ENCODE measurements around the gene TLCD3A.
A peak's percentile ranks its signal among the peaks of the same experiment; 100 is the strongest.
"Not testable (repeated sequence)": the region's sequence is repeated elsewhere in the genome, so short reads cannot be mapped to it uniquely, and the experiment has no call there.

TLCD3A gene

DNA sequence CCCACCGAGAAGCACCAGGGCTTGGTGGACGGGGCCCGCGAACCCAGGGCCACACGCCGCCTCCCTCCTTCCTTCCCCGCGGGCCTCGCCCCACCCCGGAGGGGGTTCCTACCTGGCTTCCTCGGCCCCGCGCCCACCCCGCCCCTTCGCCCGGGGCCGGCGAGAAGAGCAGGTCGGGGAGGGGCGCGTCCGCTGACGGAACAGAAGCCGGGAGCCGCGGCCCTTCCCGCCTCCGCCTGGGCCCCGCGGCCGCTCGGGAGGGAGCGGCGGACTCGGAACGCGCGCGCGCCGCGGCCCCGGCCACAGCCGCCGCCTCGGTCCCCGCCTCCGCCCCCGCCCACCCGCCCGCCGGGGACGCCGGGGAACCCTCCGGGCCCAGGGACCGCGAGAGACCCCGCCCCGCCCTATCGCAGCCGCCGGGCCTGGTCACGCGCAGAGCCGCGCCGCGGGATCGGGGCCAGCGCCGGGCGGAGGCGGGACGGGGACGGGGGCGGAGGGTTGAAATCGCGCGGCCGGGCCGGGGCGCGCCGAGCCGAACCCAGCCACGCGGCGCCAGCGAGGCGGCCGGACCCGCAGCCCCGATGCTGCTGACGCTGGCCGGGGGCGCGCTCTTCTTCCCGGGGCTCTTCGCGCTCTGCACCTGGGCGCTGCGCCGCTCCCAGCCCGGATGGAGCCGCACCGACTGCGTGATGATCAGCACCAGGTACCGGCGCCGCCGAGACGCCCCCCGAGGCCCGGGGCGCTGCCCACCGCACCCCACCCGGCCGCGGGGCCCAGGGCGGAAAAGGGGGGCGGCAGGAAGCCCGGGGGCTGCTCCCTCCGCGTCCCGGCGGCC, at the start of gene TLCD3A:
TSS of gene TLCD3A (plus strand) at position 530 of the 835 bp plus-strand sequence. CDS start at position 582, 52 bp downstream.
- DNase-seq (ENCODE audit: low spot score) = no peak

DNA sequence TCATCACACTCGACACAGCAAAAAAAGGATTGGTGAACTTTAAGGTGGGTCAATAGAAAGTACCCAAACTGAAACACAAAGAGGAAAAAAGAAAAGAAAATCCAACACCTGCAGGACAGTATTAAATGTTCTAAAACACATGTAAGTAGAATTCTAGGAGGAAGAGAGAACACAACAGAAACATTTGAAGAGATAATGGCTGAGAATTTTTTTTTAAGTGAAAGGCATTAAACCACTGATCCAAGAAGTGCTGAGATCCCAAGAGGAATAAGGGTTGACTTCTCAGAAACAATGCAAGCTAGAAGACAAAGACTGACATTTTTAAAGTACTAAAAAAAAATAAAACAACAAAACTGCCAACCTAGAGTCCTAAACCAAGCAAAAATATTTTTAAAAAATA, 49.4 kb upstream of the TLCD3A start:
- no peak for DNase-seq (ENCODE audit: low spot score)

DNA sequence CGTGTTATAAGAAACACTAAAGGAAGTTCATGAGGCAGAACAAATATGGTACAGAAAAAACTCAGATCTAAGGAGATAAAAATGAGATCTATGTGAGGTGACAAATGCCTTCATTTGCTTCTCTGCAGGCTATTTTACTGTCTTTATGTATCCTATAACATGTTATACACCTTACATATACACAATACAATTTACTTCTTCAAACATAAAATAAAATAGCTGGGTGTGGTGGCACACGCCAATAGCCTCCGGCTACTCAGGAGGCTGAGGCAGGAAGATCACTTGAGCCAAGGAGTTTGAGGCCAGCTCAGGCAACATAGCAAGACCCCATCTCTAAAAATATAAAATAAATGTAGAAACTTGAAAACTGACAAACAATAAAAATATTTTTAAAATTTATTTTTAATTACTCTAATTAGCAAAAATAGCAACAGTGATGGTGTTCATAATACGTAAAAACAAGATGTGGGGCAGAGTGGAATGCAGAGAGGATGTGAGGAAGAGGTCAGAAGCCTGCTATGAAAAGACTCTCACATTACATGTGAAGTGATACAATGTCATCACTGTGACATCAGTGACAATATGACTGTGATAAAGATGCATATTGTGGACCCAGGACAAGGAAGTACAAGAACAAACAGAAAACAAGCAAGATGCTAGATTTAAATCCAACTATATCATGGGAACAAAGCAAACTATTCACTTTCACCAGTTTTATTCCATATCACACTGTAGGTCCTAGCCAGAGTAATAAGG, 48.7 kb upstream of the TLCD3A start:
- peak; percentile 51 for DNase-seq (ENCODE audit: low spot score)

DNA sequence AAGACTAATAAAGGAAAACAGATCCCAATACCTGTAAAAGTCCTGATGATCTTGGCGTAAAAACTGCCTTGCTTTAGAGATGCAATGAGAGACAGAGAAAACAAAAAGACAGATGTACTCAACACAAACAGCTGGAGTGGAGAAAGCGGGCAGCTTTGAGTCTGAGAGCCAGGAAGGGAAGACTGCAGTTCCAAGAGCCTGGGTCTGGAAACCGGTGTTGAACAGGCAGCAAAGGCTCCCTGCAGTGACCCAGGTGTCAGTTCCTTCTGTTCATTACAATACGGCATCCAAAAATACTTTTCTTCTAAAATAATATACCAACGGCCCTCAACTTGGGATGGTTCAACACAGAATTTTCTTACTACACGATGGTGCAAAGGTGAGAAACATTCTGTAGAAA, 47.4 kb upstream of the TLCD3A start:
- peak; percentile 11 for DNase-seq (ENCODE audit: low spot score)

DNA sequence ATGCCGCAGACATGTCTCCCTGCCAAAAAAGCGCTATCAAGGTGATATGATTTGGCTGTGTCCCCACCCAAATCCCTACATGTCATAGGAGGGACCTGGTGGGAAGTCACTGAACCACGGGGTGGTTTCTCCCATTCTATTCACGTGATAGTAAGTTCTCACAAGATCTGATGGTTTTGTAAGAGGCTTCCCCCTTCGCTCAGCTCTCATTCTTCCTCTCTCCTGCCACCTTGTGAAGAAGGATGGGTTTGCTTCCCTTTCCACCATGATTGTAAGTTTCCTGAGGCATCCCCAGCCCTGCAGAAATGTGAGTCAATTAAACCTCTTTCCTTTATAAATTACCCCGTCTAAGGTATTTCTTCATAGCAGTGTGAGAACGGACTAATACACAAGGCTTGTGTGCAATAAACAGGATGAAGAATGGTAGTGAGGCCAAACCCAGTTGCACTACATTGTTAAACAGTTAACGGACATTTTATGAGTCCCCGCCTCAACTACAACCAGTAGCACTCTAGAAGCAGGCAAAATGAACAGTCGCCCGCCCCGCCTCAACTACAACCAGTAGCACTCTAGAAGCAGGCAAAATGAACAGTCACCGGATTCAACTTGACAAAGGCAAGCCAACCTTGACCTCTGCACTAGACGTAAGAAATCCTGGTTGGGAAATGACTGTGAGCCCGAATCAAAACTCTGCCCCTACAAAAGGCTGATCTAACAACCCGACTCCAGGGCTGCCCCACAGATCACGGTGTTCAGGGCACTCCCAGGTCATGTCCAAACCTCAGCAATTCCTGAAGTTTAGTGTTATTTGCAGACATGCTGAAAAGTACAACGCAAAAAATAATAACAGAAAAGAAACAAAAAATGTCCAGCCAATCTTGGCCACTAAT, 44.1 kb upstream of the TLCD3A start:
- no peak for DNase-seq (ENCODE audit: low spot score)

DNA sequence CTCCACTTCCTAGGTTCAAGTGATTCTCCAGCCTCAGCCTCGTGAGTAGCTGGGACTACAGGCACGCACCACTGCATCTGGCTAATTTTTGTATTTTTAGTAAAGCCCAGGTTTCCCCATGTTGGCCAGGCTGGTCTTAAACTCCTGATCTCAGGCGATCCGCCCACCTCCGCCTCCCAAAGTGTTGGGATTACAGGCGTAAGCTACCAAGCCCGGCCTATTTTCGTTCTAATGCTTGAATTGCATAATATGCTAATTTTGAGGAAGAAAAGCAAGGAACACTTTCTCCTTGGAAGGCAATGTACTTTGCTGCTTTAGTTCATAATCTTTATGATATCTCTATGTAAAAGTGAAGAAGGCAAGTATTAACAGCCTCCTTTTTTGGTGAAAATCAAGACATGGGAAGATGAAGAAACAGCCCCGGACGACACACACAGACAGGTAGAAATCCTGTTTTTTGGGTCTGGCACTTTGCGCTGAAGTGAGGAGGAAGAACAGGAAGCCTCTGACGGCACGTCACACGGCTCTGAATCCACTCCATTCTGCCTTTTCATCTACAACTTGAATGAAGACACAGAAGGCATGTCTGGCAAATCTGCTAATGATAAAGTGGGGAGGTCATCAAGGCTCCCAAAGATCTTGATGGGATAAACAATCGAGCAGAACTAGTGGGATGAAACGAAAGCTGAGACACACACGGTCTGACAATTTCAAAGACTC, 42.7 kb upstream of the TLCD3A start:
- DNase-seq (ENCODE audit: low spot score) = no peak

DNA sequence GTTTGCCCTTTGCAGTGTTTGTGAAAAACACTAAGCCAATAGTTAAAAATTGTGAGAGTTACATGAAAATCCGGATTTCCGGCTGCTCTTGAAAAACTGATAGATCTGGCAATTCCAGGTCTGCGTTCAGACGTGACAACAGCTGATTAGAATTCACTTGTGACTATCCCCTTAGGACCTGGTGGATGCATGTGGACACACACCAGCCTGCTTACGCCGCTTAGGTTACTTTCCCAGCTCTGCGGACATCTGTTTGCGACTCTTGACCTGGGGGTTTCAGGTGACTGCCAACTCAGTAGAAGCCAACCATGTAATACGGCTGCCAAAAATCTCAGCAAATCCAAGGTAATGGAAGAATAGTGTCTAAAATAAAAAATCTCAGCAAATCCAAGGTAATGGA, 42.0 kb upstream of the TLCD3A start:
- DNase-seq (ENCODE audit: low spot score) = no peak

DNA sequence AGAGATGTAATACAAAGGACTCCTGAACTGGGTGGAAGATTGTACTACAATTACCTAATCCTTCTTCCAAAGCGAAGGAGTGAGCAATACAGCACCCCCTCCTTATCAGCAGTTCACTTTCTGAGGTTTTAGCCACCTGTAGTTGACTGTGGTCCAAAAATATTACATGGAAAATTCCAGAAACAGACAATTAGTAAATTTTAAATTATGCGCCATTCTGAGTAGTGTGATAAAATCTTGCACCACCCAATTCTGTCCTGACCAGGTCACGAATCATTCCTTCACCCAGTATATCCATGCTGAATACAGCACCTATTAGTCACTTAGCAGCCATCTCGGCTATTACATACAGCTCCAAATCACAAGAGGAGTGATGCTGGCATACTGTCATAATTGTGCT, 41.0 kb upstream of the TLCD3A start:
- DNase-seq (ENCODE audit: low spot score) = no peak

DNA sequence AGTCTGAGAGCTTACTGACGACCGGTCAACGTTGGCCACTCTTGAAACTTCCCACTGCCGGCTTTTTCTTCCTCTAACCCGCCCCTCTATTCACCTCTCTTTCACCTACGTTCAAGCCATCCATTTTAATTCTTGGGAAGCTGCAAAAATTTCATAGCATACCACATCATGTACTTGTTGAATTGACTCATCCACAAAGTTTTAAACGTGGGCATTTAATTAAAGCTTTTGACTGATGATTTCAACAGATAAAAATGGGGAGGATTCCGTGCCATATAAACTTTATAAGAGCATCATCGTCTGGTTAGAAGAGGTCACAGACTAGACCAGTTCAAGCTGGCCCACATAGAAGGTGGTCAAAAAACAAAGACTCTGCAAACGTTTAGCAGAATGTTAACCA, 40.3 kb upstream of the TLCD3A start:
- no peak for DNase-seq (ENCODE audit: low spot score)

DNA sequence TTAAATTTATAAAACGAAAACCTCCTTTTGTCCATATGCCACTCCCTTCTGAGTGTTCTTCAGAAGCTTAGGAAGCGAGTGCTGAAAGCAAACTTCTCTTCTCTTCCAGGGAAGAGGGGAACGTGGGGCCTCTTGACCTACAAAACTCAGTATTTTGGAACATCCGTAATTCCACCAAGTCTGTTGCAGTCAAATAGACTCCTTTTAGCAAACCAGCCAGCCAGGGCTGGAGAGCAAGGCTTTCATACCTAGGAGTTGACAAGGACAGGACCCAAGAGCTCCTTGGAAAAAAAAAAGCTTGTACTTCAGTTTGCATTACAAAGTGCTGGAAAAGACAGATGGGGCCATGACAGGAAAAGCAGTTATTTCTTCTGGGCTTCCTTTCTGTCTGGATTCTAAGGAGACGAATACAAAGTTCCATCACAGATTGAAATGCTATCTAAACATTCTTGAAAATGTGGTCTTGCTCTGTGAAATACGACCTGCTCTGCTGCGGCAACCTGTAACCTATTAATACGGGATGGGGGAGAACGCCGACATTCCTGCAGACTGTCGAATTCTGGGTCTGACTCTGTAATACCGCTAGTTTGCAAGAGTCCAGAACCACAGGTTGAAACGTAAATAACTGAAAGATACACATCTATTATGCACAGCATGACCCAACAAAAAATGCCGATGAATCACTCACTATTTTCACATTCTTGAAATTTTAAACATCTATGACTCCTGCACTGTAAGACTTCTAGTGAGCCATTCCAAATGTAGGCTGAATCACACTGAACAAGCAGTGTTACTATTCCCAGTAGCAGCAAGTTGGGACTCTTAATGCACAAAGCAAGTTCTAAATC, 38.4 kb upstream of the TLCD3A start:
- no peak for DNase-seq (ENCODE audit: low spot score)

DNA sequence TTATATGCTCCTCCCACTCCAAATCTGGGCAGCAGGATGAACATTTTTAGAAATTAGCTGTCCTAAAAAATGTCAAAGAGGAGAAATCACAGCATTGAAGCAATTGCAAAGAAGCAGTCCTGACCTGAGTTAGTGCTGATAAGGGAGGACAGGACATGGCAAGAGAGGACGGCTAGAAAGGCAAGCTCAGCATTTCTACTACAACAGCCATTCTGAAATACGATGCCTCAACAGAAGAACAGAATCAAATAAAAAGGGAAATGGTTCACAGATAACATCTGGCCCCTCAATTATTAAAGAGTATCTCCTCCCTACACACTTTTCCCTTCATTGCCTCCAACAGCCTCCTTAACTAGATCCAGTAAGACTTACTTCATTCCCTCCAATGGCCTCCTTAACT, 36.0 kb upstream of the TLCD3A start:
- no peak for DNase-seq (ENCODE audit: low spot score)

DNA sequence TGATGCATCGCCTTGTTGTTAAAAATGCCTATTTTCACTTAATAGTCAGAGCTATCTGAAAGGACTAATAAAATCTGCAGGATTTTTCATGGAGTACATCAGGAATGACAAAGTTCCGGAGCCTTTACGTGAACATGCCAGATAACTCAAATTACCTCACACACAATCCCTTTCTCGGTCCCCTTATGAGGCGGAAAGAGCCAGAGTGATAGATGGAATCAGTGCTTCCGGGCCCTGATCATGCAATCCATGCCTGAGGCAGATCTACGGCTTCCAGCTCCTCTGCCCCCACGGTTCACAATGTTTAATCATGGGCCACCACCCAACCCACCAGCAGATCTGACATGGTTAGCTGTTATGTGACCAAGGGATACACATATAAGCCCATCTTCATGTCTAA, 34.7 kb upstream of the TLCD3A start:
- DNase-seq (ENCODE audit: low spot score) = no peak

DNA sequence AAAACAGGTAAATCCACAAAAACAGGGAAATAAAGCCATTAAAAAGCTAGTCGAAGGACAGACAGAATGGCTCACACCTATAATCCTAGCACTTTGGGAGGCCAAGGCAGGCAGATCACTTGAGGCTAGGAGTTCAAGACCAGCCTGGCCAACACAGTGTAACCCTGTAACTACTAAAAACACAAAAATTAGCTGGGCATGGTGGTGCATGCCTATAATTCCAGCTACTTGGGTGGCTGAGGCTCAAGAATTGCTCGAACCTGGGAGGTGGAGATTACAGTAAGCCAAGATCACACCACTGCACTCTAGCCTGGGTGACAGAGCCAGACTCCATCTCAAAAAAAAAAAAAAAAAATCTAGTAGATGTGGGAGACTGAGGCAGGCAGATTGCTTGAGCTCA, 34.3 kb upstream of the TLCD3A start:
- DNase-seq (ENCODE audit: low spot score) = not testable (repeated sequence)

DNA sequence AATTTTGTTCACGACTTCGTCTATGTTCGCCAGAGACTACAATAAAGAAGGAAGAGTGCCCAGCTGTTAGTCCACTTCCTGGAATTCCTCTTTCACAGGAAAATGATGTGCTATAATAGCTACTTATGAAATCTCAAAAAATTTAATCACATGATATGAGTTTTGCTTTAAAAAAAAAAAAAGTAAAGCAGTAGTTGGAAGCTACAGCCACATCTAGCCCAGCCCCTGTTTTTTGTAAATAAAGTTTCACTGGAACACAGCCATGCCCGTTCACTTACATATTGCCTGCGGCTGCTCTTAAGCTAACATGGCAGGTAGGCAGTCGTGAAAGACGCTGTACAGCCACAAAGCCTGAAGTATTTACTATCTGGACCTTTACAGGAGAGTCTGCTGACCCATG, 33.1 kb upstream of the TLCD3A start:
- DNase-seq (ENCODE audit: low spot score) = no peak

DNA sequence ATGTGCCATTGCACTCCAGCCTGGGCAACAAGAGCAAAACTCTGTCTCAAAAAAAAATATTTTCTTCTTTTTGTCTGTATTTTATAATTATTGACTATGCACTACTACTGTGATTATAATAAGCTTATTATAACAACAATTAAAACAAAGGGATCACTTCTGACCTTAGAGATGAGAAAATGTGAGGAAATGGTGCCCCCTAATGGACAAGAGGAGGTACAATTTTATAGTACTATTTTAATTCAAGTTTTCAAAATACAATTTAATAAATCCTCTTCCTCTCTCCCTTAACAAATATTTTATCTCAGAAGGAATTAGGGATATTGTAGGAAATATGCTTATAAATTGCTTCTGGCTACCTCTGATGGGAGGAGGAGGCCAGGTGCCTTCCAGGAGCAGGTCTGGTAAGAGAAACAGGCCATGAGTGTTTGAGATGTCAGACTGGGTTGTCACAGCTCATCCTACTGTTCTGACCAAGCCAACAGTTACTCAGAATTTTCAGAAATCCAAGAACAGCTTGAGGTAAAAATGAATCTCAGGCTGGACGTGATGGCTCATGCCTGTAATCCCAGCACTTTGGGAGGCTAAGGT, 31.8 kb upstream of the TLCD3A start:
- DNase-seq (ENCODE audit: low spot score) = peak; percentile 25

DNA sequence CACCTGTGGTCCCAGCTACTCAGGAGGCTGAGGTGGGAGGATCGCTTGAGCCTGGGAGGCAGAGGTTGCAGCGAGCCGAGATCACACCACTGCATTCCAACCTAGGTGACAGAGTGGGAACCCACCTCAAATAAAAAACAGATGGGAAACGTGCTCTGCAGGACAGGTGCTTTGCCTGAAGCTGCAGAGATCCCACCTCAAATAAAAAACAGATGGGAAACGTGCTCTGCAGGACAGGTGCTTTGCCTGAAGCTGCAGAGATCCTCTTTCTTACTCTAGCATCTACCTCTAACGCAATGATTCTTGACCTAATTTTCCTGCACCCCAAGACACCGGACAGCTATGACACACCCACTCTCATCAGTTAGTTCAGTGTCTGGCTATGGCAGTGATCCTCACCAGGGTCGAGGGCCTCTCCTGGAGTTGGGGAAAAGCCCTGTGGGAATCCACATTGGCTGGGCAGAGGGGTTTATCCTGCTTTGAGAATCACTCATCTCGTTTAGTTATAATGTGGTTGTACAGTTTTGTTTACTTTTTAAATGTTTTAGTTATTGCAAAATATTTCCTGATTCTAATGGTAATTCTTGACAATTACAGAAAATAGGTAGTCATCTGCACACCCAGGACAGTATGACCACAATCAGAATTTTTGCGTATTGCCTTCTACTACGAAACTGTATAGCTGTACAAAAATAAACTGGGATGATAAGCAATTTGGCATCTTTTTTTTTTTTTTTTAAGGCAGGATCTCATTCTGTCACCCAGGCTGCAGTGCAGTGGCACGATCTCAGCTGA, 29.1 kb upstream of the TLCD3A start:
- DNase-seq (ENCODE audit: low spot score) = no peak

DNA sequence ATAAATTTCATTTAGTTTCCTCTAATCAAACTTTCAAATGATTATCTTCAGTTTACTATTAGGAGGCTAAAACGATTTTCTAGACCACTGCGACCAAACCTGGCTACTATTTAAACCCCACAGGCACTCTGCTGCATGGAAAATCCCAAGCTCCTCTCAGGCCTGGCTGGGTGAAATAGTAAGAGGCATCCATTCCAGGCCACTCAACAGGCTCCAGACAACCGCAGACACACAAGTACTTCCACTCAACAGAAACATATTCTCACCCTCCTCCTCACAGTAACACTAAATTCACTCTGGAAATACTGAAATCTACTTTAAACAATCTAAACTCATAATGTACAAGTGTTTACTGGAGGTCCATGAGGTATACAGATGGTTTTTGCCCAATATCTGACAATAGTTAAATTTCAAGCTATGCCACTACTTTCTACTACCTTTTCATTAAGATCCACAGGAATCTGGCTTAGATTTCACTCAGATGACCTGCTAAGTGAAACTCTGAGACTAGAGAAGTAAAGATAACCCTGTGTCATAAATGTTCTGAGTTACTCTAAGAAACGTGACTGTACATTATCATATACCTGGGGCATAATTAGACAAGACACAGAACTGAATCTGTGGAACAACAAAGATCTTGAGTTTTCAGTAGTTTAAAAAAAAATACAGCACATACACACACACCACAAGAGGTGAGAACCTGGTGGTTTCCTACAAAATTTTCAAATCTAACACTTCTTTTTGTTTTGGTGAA, 28.1 kb upstream of the TLCD3A start:
- DNase-seq (ENCODE audit: low spot score) = no peak

DNA sequence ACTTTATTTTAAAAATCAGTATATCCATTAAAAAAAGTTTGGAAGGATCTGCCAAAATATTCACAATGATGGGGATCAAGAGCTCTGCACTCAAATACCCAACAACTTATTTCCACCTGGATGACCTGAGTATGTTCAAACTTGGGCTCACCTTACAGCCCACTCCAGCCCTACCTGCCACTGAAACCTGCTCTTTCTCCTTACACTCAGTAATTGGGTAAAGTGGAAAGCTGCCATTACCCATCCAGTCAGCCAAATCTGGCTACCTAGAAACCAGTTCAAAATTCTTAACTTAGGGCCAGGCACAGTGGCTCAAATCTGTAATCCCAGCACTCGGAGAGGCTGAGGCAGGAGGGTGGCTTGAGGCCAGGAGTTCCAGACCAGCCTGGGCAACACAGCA, 27.4 kb upstream of the TLCD3A start:
- no peak for DNase-seq (ENCODE audit: low spot score)

DNA sequence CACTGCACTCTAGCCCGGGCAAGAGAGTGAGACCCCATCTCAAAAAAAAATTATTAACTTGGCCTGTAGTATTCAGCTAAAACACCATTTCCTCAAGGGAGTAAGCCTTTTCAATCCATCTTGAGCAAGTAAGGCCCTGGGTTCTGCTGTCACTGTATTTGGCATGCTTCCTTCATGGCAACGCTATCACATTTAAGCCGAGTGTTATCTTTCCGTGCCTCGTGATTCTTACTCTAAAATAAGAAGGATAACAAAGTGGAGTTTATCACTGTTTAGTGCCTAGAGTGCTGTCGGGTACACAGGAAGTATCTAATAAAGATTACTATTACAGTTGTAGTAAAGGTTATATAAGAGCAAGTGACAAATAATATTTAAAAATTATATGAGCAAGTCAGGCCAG, 26.5 kb upstream of the TLCD3A start:
- no peak for DNase-seq (ENCODE audit: low spot score)

Data from pons (tissue), 1 donor.